Measurements from ENCODE around the gene NMRAL1.

- TF ChIP-seq MYC (IDR thresholded peaks at IDR 0.05; ENCODE audit: insufficient read depth, insufficient read length, insufficient replicate concordance, low read length, severe bottlenecking) (no peak), ZNF274 (IDR thresholded peaks at IDR 0.05; ENCODE audit: insufficient read depth, insufficient read length) (no peak), EGR1 (IDR thresholded peaks at IDR 0.05; ENCODE audit: borderline replicate concordance in 1 of 2, low read depth in 2 of 2, low read length in 2 of 2) (no peak), CTCF (IDR thresholded peaks at IDR 0.05 in 2 of 3, conservative IDR thresholded peaks at IDR 0.05 in 1 of 3; ENCODE audit: control insufficient read depth in 2 of 3, extremely low read depth in 1 of 3, insufficient read depth in 1 of 3, low read depth in 3 of 3, low read length in 3 of 3) (no peak), POLR2AphosphoS5 (IDR thresholded peaks at IDR 0.05; ENCODE audit: low read length) (no peak), ESRRA (IDR thresholded peaks at IDR 0.05; ENCODE audit: low read length) (no peak), TCF7 (IDR thresholded peaks at IDR 0.05; ENCODE audit: borderline replicate concordance) (no peak), JUND (IDR thresholded peaks at IDR 0.05; ENCODE audit: low read depth, low read length) (no peak), ATF2 (IDR thresholded peaks at IDR 0.05; ENCODE audit: low read length) (no peak), TARDBP (IDR thresholded peaks at IDR 0.05; ENCODE audit: borderline replicate concordance) (no peak), SUZ12 (IDR thresholded peaks at IDR 0.05; ENCODE audit: unreplicated experiment) (no peak), MAX (IDR thresholded peaks at IDR 0.05; ENCODE audit: low read depth, low read length) (no peak)
Measured at GRCh38 chr16:4498546-4499195, 24.2 kb upstream of the NMRAL1 start.

Measured in GM12878 (cell line).